Activated T-cell treated with anti-CD3 and anti-CD28 coated beads, Interleukin-2, amount 50 U/mL, for 72 hours (primary cell): ENCODE results near the gene JAM2. TPM values are rescaled to one million over a fixed set of nuclear protein-coding genes. Genes with fewer than 3 reads are reported as not detected.
"Not testable (repeated sequence)": the region's sequence is repeated elsewhere in the genome, so short reads cannot be mapped to it uniquely, and the experiment has no call there.

ENCODE experiments used
- ATAC-seq, 2 donors: fragments of 150-1000 bp; cut with Tn5 transposase; replicated peaks in 1 of 2; 2 replicates each; pipeline ENCODE4 v1.10.0; 2021; ENCODE audit warnings: moderate library complexity in 2 of 2, mild to moderate bottlenecking in 1 of 2
- DNase-seq, 2 donors: peaks; one replicate each; pipeline ENCODE4 v3.0.0; 2021 to 2022; ENCODE audit warnings: mixed read lengths in 1 of 2
- H3K27ac Mint-ChIP-seq: one replicate; pipeline ENCODE4 v1.8.0; 2022; ENCODE audit warnings: mild to moderate bottlenecking, moderate library complexity, mixed read lengths
- H3K27me3 Mint-ChIP-seq: one replicate; pipeline ENCODE4 v1.8.0; 2022; ENCODE audit warnings: low read depth, mixed read lengths
- H3K36me3 Mint-ChIP-seq, 2 donors: one replicate each; pipeline ENCODE4 v1.8.0; 2022; ENCODE audit warnings: mixed read lengths in 2 of 2, mild to moderate bottlenecking in 1 of 2; ENCODE audit not compliant: insufficient read depth in 2 of 2
- H3K4me1 Mint-ChIP-seq: one replicate; pipeline ENCODE4 v1.8.0; 2022; ENCODE audit warnings: low read depth, mixed read lengths
- H3K4me3 Mint-ChIP-seq, 2 donors: one replicate each; pipeline ENCODE4 v1.8.0; 2022; ENCODE audit warnings: mild to moderate bottlenecking in 2 of 2, mixed read lengths in 2 of 2, moderate library complexity in 2 of 2
- H3K9me3 Mint-ChIP-seq, 2 donors: one replicate each; pipeline ENCODE4 v1.8.0; 2022; ENCODE audit warnings: mixed read lengths in 2 of 2
- total RNA-seq, 2 donors: library from RNA; stranded (reverse); gene quantifications; one replicate each; pipeline ENCODE4 v1.2.3, GENCODE V29; 2022

The JAM2 gene
- total RNA-seq, 2 donors from 2014 or later: 2.0 to 2.7 TPM

DNA sequence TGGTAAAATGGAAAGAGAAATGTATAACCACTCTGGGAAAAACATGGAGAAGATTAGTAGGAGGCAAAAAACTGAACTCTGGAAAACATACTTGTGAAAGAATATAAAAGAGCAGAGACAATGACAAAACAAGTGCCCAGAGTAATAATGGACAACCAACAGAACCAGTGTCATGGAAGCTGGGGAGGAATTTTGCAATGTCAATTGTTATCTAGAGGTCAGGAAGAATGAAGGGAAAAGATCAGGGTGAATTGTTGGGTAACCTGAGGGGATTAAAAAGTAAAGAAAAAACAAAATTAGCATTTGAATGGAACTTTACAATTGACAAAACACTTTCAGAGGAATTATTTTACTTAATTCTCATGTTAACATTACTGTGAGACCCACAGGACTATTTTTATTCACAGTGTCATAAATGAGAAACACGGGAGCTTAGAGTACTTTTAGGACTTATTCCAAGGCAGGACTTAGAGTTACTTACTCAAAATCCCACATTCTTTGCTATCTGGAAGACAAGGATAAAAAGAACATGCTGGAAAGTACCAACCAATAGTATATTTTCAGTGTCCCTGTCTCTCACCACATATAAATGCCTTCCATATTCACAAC is 19.5 kb downstream of the JAM2 start:
- DNase-seq (no peak), ATAC-seq (no peak)
- H3K4me1 Mint-ChIP-seq: peaks cover 4% of the 10 kb centered on the region
- H3K4me3 Mint-ChIP-seq: no peak overlapping the region
- no peak overlapping the region for H3K27ac Mint-ChIP-seq
- H3K36me3 Mint-ChIP-seq: no peaks in the 10 kb centered on the region
- H3K27me3 Mint-ChIP-seq: no peaks in the 10 kb centered on the region
- H3K9me3 Mint-ChIP-seq: peaks cover 2% of the 10 kb centered on the region in 2 donors

DNA sequence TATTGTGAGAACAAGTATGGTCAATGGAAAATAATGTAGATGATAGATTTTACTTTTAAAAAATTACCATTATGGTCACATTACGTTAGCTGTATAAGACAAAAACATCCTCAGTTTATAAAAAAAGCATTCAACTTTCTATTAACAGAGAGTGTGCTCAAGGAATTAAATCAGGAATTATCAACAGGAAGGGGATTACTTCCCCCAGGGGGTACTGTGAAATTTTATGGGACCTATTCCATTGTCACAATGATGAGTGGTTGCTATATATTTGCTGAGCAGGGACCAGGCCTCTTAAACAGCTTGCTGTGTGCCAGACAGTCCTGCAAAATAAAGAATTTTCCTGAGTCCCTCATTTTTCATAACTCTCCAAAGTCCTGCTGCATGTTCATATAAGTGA is 21.2 kb downstream of the JAM2 start:
- peaks cover 4% of the 10 kb centered on the region for H3K4me1 Mint-ChIP-seq
- H3K36me3 Mint-ChIP-seq: no peaks in the 10 kb centered on the region
- H3K27me3 Mint-ChIP-seq: no peaks in the 10 kb centered on the region
- ATAC-seq: no peak
- H3K9me3 Mint-ChIP-seq: no peaks in the 10 kb centered on the region
- H3K4me3 Mint-ChIP-seq: no peak overlapping the region
- DNase-seq: no peak
- no peak overlapping the region for H3K27ac Mint-ChIP-seq

DNA sequence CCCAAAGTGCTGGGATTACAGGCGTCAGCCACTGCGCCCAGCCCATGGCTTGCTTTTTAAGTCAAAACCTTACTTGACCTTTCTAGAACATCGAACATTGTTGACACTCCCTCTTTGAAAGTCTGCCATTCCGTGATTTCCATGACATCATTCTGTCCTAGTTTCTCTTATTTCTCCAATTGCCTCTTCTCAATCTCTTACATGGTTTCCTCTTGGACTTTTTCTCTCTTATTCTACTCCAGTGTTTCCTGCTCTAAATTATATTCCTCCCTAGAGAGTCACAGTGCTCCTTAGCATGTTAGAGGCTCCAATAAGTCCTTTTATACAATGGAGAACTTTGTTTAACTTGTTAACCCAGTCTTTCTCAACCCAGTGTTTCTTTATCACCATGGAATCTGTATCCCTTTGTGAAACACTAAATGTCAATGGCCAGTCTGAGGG is 25.5 kb downstream of the JAM2 start:
- Mint-ChIP-seq H3K27ac (no peak overlapping the region), H3K36me3 (no peaks in the 10 kb centered on the region), H3K4me1 (no peaks in the 10 kb centered on the region), H3K9me3 (no peaks in the 10 kb centered on the region), H3K27me3 (no peaks in the 10 kb centered on the region), H3K4me3 (no peak overlapping the region)
- ATAC-seq (no peak), DNase-seq (no peak)

DNA sequence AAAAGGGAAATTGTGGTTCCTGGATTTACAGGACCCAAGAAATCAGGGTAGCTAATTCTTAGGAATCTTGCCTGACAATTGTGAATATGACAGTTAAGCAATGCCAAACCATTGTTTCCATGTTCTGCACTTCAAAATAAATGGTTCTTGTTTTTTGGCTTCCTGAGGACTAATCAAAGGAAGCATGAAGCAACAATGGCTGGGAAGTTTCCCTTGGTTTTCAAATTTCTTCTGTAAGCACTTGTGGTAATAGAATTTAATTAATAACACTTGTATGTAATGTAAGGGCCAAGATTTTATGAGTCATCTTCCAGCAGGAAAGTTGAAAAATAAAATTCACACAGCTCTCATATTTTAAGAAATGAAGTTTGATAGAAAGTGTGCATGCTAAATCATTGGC is 31.7 kb downstream of the JAM2 start:
- no peaks in the 10 kb centered on the region for H3K27me3 Mint-ChIP-seq
- H3K4me3 Mint-ChIP-seq: no peak overlapping the region
- peaks cover 0 to 1% of the 10 kb centered on the region in 2 donors for H3K9me3 Mint-ChIP-seq
- no peaks in the 10 kb centered on the region for H3K4me1 Mint-ChIP-seq
- DNase-seq: no peak
- no peaks in the 10 kb centered on the region for H3K36me3 Mint-ChIP-seq
- no peak for ATAC-seq
- H3K27ac Mint-ChIP-seq: no peak overlapping the region

GRCh38 chr21:25676451-25676850 is 37.4 kb downstream of the JAM2 start:
- Mint-ChIP-seq H3K27ac (no peak overlapping the region), H3K4me3 (no peak overlapping the region), H3K9me3 (peaks cover 0 to 1% of the 10 kb centered on the region in 2 donors), H3K27me3 (peaks cover 5% of the 10 kb centered on the region), H3K4me1 (no peaks in the 10 kb centered on the region), H3K36me3 (no peaks in the 10 kb centered on the region)
- DNase-seq: no peak
- no peak for ATAC-seq

GRCh38 chr21:25682382-25682781 is 43.3 kb downstream of the JAM2 start:
- peaks cover 5% of the 10 kb centered on the region for H3K27me3 Mint-ChIP-seq
- H3K4me3 Mint-ChIP-seq: no peak overlapping the region

GRCh38 chr21:25687787-25688186 is 48.7 kb downstream of the JAM2 start:
- no peaks in the 10 kb centered on the region for H3K4me1 Mint-ChIP-seq
- H3K9me3 Mint-ChIP-seq: no peaks in the 10 kb centered on the region
- DNase-seq (no peak), ATAC-seq (no peak)
- no peak overlapping the region for H3K4me3 Mint-ChIP-seq
- no peak overlapping the region for H3K27ac Mint-ChIP-seq
- no peaks in the 10 kb centered on the region for H3K36me3 Mint-ChIP-seq
- H3K27me3 Mint-ChIP-seq: no peaks in the 10 kb centered on the region

More at GRCh38 chr21:25682382-25682781, 43.3 kb downstream of the JAM2 start:
- Mint-ChIP-seq H3K4me1 (no peaks in the 10 kb centered on the region), H3K36me3 (no peaks in the 10 kb centered on the region), H3K27ac (no peak overlapping the region), H3K9me3 (no peaks in the 10 kb centered on the region)
- no peak for ATAC-seq
- no peak for DNase-seq

- H3K27me3 Mint-ChIP-seq: no peaks in the 10 kb centered on the region
- no peak overlapping the region for H3K4me3 Mint-ChIP-seq
- H3K4me1 Mint-ChIP-seq: no peaks in the 10 kb centered on the region
- no peak for ATAC-seq
- H3K36me3 Mint-ChIP-seq: no peaks in the 10 kb centered on the region
- no peak for DNase-seq
- H3K27ac Mint-ChIP-seq: no peak overlapping the region
- H3K9me3 Mint-ChIP-seq: no peaks in the 10 kb centered on the region
These were observed 49.5 kb downstream of the JAM2 start for GRCh38 chr21:25688275-25689155.

DNA sequence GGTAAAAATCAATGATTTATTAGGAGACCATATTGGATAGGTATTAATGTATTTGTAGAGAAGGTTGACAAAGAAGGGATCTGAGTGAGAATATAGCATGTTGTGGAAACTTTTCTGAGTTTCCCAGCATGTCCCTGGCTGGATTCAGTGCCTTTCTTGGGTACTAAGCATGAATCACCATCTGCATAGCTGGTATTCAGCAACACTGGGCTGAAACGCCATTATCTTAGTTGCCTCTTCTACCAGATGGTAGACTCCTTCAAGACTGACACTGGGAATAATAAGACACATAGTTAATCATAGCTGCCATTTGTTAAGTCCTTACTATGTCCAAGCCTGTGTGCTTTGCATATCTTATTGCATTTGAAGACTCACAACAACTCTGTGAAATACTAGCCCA is 50.2 kb downstream of the JAM2 start:
- no peaks in the 10 kb centered on the region for H3K36me3 Mint-ChIP-seq

GRCh38 chr21:25691976-25692375 is 52.9 kb downstream of the JAM2 start:
- Mint-ChIP-seq H3K27me3 (no peaks in the 10 kb centered on the region), H3K27ac (no peak overlapping the region)
- no peak for DNase-seq

More for the DNA sequence above, 50.2 kb downstream of the JAM2 start:
- Mint-ChIP-seq H3K4me1 (no peaks in the 10 kb centered on the region), H3K9me3 (no peaks in the 10 kb centered on the region), H3K4me3 (no peak overlapping the region), H3K27ac (no peak overlapping the region), H3K27me3 (no peaks in the 10 kb centered on the region)
- ATAC-seq: no peak
- no peak for DNase-seq

GRCh38 chr21:25695461-25695860 is 56.4 kb downstream of the JAM2 start:
- not testable (repeated sequence) for H3K27me3 Mint-ChIP-seq, H3K9me3 Mint-ChIP-seq, H3K27ac Mint-ChIP-seq, DNase-seq, H3K36me3 Mint-ChIP-seq, H3K4me3 Mint-ChIP-seq, ATAC-seq, H3K4me1 Mint-ChIP-seq

More at GRCh38 chr21:25691976-25692375, 52.9 kb downstream of the JAM2 start:
- H3K4me3 Mint-ChIP-seq: no peak overlapping the region
- ATAC-seq: no peak
- no peaks in the 10 kb centered on the region for H3K9me3 Mint-ChIP-seq
- H3K4me1 Mint-ChIP-seq: no peaks in the 10 kb centered on the region
- no peaks in the 10 kb centered on the region for H3K36me3 Mint-ChIP-seq

DNA sequence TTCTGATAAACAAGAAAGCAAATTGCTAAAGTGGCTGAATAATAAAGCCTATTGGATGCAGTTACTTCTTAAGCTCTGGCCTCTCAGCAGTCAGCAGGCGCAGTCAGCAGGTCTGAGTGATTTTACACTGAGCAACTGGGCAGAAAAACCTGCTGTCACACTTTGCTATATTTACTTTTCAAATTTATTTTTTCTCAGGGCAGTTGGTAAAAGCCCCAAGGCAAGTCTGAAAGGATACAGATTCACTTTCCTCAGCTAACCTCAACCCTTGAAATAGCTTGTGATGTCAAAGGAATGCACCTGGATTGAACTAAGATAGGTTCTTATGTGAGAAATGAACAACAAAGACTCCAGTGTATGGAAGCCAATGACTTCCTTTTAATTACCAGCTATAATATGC is 61.7 kb downstream of the JAM2 start:
- Mint-ChIP-seq H3K4me1 (no peaks in the 10 kb centered on the region), H3K4me3 (no peak overlapping the region), H3K9me3 (no peaks in the 10 kb centered on the region), H3K36me3 (no peaks in the 10 kb centered on the region), H3K27ac (no peak overlapping the region), H3K27me3 (no peaks in the 10 kb centered on the region)
- DNase-seq (no peak), ATAC-seq (no peak)

- Mint-ChIP-seq H3K36me3 (no peaks in the 10 kb centered on the region), H3K27me3 (no peaks in the 10 kb centered on the region), H3K9me3 (no peaks in the 10 kb centered on the region), H3K4me3 (no peak overlapping the region), H3K4me1 (no peaks in the 10 kb centered on the region), H3K27ac (peak overlapping the region; percentile 43)
- ATAC-seq: no peak
- no peak for DNase-seq
These were observed 62.5 kb downstream of the JAM2 start for GRCh38 chr21:25701529-25701928.
